Astrocyte (in vitro differentiated cells and primary cell): Measurements from ENCODE around the gene SPATA6L. TPM values are rescaled to one million over a fixed set of nuclear protein-coding genes. Genes with fewer than 3 reads are reported as not detected.

ENCODE experiments used
- DNase-seq: peaks from one replicate; pipeline ENCODE4 v3.0.0-alpha.2; 2010; ENCODE audit warnings: low read depth
- FAIRE-seq: peaks from 2 replicates; lab custom pipeline; 2011; peaks lifted over from hg19 to GRCh38; lab: Jason Lieb, UNC
- H2AFZ ChIP-seq: 2 replicates; pipeline ENCODE4 v1.6.0; 2012; ENCODE audit warnings: low read depth, low read length, inconsistent platforms
- H3K27ac ChIP-seq: 2 replicates; pipeline ENCODE4 v1.5.1; 2011; ENCODE audit warnings: low read depth, low read length, inconsistent platforms
- H3K27me3 ChIP-seq: 2 replicates; pipeline ENCODE4 v1.6.0; 2011; ENCODE audit warnings: low read length, inconsistent platforms; ENCODE audit not compliant: insufficient read depth
- H3K36me3 ChIP-seq: 2 replicates; pipeline ENCODE4 v1.5.1; 2011; ENCODE audit warnings: low read length, inconsistent platforms; ENCODE audit not compliant: insufficient read depth
- H3K4me1 ChIP-seq: 2 replicates; pipeline ENCODE4 v1.5.1; 2011; ENCODE audit warnings: low read length, inconsistent platforms; ENCODE audit not compliant: insufficient read depth
- H3K4me2 ChIP-seq: 2 replicates; pipeline ENCODE4 v1.6.0; 2012; ENCODE audit warnings: low read length, inconsistent platforms
- H3K4me3 ChIP-seq: 2 replicates; pipeline ENCODE4 v1.5.1; 2011; ENCODE audit warnings: low read depth, mild to moderate bottlenecking, low read length, inconsistent platforms; ENCODE audit not compliant: insufficient read depth
- H3K79me2 ChIP-seq: 2 replicates; pipeline ENCODE4 v1.6.0; 2012; ENCODE audit warnings: mild to moderate bottlenecking, low read length, inconsistent platforms; ENCODE audit not compliant: insufficient read depth
- H3K9ac ChIP-seq: 2 replicates; pipeline ENCODE4 v1.6.0; 2012; ENCODE audit warnings: mild to moderate bottlenecking, low read length, inconsistent platforms
- H3K9me3 ChIP-seq: 2 replicates; pipeline ENCODE4 v1.5.1; 2012; ENCODE audit warnings: low read depth, mild to moderate bottlenecking, low read length, inconsistent platforms; ENCODE audit not compliant: insufficient read depth
- H4K20me1 ChIP-seq: 2 replicates; pipeline ENCODE4 v1.6.0; 2012; ENCODE audit warnings: low read length, inconsistent platforms; ENCODE audit not compliant: insufficient read depth
- H3K27ac Mint-ChIP-seq: one replicate; pipeline ENCODE4 v1.8.0; 2021; ENCODE audit warnings: mild to moderate bottlenecking, mixed read lengths; ENCODE audit not compliant: unreplicated experiment
- H3K27me3 Mint-ChIP-seq: one replicate; pipeline ENCODE4 v1.8.0; 2021; ENCODE audit warnings: low read depth, mixed read lengths; ENCODE audit not compliant: unreplicated experiment
- H3K36me3 Mint-ChIP-seq: one replicate; pipeline ENCODE4 v1.8.0; 2021; ENCODE audit warnings: low read depth, mixed read lengths; ENCODE audit not compliant: unreplicated experiment
- H3K4me1 Mint-ChIP-seq: one replicate; pipeline ENCODE4 v1.8.0; 2021; ENCODE audit warnings: low read depth, mixed read lengths; ENCODE audit not compliant: unreplicated experiment
- H3K4me3 Mint-ChIP-seq: one replicate; pipeline ENCODE4 v1.8.0; 2021; ENCODE audit warnings: mild to moderate bottlenecking, moderate library complexity, mixed read lengths; ENCODE audit not compliant: unreplicated experiment
- H3K9me3 Mint-ChIP-seq: one replicate; pipeline ENCODE4 v1.8.0; 2021; ENCODE audit warnings: mild to moderate bottlenecking, mixed read lengths; ENCODE audit not compliant: unreplicated experiment
- EZH2 ChIP-seq: IDR thresholded peaks from 2 replicates; pipeline ENCODE4 v1.6.1; 2012; ENCODE audit warnings: mild to moderate bottlenecking, low read length, inconsistent platforms; ENCODE audit not compliant: insufficient read depth
- total RNA-seq: library from RNA; stranded (reverse); gene quantifications from 2 replicates; pipeline ENCODE4 v1.2.1, GENCODE V29; 2021
- TF ChIP-seq, protein P1 (sequence below): IDR thresholded peaks from 2 replicates; pipeline ENCODE4 v1.5.1; 2011; ENCODE audit warnings: low read depth, mild to moderate bottlenecking, inconsistent platforms, low read length, moderate library complexity; ENCODE audit not compliant: insufficient read depth

SPATA6L gene
- total RNA-seq, 1 donor from 2014 or later, result 2.8 TPM

DNA sequence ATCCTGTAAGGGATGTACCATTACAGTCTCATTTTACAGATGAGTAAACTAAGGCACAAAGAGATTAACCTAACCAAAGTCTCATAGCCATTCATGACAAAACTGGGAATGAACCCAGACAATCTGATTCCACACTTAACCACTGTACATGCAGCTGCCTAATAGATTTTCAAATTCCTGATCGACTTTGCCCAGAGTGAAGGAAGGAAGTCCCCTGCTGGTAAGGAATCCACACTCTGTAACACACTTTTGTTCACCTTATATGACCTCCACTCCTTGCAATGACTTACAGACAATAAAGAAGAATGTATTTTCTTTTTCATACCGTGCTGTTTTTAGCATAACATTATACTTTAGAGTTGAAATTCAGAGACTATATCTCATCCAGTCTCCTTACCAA, 35.4 kb downstream of the SPATA6L start:
- Mint-ChIP-seq H3K27ac (no peak overlapping the region), H3K27me3 (no peaks in the 10 kb centered on the region)

DNA sequence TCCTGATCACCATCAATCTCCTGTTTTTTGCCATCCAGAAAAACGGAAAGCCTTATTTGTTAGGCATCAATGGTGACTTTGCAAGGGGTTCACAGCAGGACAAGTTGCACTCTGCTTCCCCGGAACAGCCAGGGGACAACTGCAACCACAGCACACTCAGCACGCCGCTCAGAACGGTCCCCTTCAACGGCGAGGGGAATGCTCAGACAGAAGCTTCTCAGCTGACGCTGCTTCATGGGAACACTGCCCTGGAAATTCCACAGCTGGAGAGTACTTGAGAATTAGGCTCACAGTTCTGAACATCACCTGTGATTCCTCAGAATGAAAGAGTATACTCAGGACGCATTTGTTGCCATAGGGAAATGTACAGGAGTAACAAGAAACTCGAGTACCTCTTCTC, 44.3 kb downstream of the SPATA6L start:
- no peak for FAIRE-seq
- no peak overlapping the region for H3K4me2 ChIP-seq
- H3K4me1 ChIP-seq, result no peaks in the 10 kb centered on the region
- H3K36me3 Mint-ChIP-seq, result no peaks in the 10 kb centered on the region
- no peak overlapping the region for H3K27ac ChIP-seq
- no peaks in the 10 kb centered on the region for H4K20me1 ChIP-seq
- no peak overlapping the region for H3K9ac ChIP-seq
- H3K9me3 Mint-ChIP-seq, result no peaks in the 10 kb centered on the region
- H3K36me3 ChIP-seq, result no peaks in the 10 kb centered on the region
- no peak overlapping the region for H3K27ac Mint-ChIP-seq
- H3K9me3 ChIP-seq, result no peaks in the 10 kb centered on the region
- DNase-seq, result no peak
- no peaks in the 10 kb centered on the region for H3K27me3 Mint-ChIP-seq
- no peak overlapping the region for H2AFZ ChIP-seq
- H3K4me3 ChIP-seq, result no peak overlapping the region
- no peaks in the 10 kb centered on the region for H3K27me3 ChIP-seq
- no peaks in the 10 kb centered on the region for H3K79me2 ChIP-seq
- H3K4me3 Mint-ChIP-seq, result no peak overlapping the region
- peaks cover 5% of the 10 kb centered on the region for H3K4me1 Mint-ChIP-seq
- no peak for TF ChIP-seq EZH2
- TF ChIP-seq, protein P1, sequence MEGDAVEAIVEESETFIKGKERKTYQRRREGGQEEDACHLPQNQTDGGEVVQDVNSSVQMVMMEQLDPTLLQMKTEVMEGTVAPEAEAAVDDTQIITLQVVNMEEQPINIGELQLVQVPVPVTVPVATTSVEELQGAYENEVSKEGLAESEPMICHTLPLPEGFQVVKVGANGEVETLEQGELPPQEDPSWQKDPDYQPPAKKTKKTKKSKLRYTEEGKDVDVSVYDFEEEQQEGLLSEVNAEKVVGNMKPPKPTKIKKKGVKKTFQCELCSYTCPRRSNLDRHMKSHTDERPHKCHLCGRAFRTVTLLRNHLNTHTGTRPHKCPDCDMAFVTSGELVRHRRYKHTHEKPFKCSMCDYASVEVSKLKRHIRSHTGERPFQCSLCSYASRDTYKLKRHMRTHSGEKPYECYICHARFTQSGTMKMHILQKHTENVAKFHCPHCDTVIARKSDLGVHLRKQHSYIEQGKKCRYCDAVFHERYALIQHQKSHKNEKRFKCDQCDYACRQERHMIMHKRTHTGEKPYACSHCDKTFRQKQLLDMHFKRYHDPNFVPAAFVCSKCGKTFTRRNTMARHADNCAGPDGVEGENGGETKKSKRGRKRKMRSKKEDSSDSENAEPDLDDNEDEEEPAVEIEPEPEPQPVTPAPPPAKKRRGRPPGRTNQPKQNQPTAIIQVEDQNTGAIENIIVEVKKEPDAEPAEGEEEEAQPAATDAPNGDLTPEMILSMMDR, result no peak

More for the DNA sequence above, 35.4 kb downstream of the SPATA6L start:
- no peak overlapping the region for H3K27ac ChIP-seq
- no peak for TF ChIP-seq EZH2
- TF ChIP-seq, protein P1, result no peak
- no peaks in the 10 kb centered on the region for H3K4me1 ChIP-seq
- no peak overlapping the region for H3K4me3 ChIP-seq
- Mint-ChIP-seq H3K9me3 (no peaks in the 10 kb centered on the region), H3K4me1 (no peaks in the 10 kb centered on the region), H3K4me3 (no peak overlapping the region), H3K36me3 (no peaks in the 10 kb centered on the region)
- DNase-seq (no peak), FAIRE-seq (no peak)
- no peaks in the 10 kb centered on the region for H4K20me1 ChIP-seq
- no peaks in the 10 kb centered on the region for H3K9me3 ChIP-seq
- no peaks in the 10 kb centered on the region for H3K79me2 ChIP-seq
- H3K36me3 ChIP-seq, result no peaks in the 10 kb centered on the region
- H3K27me3 ChIP-seq, result no peaks in the 10 kb centered on the region
- no peak overlapping the region for H3K4me2 ChIP-seq
- H3K9ac ChIP-seq, result no peak overlapping the region
- no peak overlapping the region for H2AFZ ChIP-seq

DNA sequence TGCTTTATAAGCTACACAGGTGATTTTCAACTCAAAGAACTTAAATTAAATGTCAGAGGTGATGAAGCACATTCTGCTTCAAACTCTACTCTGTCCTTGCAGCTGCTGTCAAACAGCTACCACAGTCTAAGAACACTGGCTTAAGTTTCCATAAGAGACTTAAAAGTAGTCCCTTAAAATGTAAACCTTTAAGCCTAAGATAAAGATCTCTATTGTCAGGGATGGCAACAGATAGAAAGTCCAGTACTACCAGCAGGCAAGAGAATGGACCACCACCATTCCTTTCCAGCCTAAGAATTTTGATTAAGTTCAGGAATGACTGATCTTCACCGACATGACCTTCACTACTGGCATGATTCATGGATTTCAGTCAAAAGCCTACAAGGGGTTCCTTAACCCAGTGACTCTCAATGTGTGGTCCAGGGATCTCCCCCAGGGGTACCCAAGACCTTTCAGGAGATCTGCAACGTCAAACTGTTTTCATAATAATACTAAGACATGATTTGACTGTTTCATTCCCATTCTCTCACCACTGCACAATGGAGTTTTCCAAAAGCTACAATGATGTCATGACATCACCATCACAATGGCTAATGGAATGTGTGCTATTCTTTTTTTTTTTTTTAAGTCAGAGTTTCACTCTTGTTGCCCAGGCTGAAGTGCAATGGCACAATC, 45.3 kb downstream of the SPATA6L start:
- no peak for TF ChIP-seq EZH2
- TF ChIP-seq, protein P1, result no peak
- no peak overlapping the region for H3K4me3 ChIP-seq
- peak; percentile 51 for DNase-seq
- no peak overlapping the region for H3K4me3 Mint-ChIP-seq
- H3K36me3 Mint-ChIP-seq, result no peaks in the 10 kb centered on the region
- no peaks in the 10 kb centered on the region for H3K27me3 Mint-ChIP-seq
- no peak overlapping the region for H2AFZ ChIP-seq
- H3K79me2 ChIP-seq, result no peaks in the 10 kb centered on the region
- H3K27me3 ChIP-seq, result no peaks in the 10 kb centered on the region
- peak overlapping the region; percentile 87 for H3K27ac Mint-ChIP-seq
- no peaks in the 10 kb centered on the region for H3K9me3 Mint-ChIP-seq
- no peaks in the 10 kb centered on the region for H3K9me3 ChIP-seq
- no peaks in the 10 kb centered on the region for H3K36me3 ChIP-seq
- FAIRE-seq, result no peak
- H3K4me1 Mint-ChIP-seq, result peaks cover 5% of the 10 kb centered on the region
- H3K4me1 ChIP-seq, result no peaks in the 10 kb centered on the region
- peak overlapping the region; percentile 5 for H3K4me2 ChIP-seq
- no peak overlapping the region for H3K9ac ChIP-seq
- no peaks in the 10 kb centered on the region for H4K20me1 ChIP-seq
- H3K27ac ChIP-seq, result no peak overlapping the region
